ENCODE results near the gene ROBO1. TPM values are rescaled to one million over a fixed set of nuclear protein-coding genes. Genes with fewer than 3 reads are reported as not detected.

Gene ROBO1
- total and polyA plus RNA-seq, 2 experiments from 2014 or later: 29.3 to 171 TPM

DNA sequence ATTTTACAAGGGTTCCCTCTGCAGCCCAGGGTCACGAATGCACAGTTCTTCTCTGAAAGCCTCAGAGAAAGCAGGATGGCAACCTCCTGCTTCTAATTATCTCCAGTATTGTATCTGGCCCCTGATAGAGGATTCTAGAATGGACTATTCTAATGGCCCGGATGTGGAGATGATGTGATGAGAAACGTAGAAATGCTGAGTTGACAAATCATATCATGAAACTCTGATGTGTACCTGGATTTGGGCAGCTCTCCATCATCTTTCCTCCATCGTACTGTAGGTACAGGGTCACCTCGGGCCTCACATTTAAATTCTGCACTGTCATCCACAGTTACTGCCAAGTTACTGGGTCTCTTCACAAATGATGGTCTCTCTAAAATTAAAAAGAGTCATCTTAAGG is 1050.8 kb downstream of the ROBO1 start:
- Histone ChIP-seq H3K9me3 (ENCODE audit: low read depth) (no peaks in the 10 kb centered on the region), H3K27ac (no peak overlapping the region), H3K27me3 (no peaks in the 10 kb centered on the region), H3K4me3 (no peak overlapping the region), H3K4me1 (ENCODE audit: low read depth) (peaks cover 14% of the 10 kb centered on the region), H3K36me3 (no peaks in the 10 kb centered on the region)
- TF ChIP-seq, protein P1, sequence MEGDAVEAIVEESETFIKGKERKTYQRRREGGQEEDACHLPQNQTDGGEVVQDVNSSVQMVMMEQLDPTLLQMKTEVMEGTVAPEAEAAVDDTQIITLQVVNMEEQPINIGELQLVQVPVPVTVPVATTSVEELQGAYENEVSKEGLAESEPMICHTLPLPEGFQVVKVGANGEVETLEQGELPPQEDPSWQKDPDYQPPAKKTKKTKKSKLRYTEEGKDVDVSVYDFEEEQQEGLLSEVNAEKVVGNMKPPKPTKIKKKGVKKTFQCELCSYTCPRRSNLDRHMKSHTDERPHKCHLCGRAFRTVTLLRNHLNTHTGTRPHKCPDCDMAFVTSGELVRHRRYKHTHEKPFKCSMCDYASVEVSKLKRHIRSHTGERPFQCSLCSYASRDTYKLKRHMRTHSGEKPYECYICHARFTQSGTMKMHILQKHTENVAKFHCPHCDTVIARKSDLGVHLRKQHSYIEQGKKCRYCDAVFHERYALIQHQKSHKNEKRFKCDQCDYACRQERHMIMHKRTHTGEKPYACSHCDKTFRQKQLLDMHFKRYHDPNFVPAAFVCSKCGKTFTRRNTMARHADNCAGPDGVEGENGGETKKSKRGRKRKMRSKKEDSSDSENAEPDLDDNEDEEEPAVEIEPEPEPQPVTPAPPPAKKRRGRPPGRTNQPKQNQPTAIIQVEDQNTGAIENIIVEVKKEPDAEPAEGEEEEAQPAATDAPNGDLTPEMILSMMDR (IDR thresholded peaks at IDR 0.05; ENCODE audit: low read depth, low read length): no peak
- DNase-seq (ENCODE audit: low read depth in 1 of 2, low spot score in 1 of 2): no peak

DNA sequence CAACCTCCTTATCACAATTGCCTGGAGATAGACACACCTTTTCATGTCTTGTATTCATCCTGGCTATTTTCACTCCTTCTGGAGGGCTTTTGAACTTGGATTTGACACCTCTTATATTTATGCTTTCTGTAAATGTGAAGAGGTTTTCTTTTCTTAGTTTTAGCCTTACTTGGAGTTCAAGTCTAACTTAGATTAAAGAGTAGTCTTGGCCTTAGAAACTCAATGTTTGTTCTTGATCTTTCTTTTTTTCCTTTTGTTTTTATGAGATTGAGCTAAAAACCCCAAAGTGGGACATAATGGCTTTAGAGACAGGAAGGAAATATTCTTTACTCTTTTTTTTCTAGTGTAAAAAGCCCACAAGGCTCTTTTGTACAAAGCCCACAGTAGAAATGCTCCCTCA is 1054.9 kb downstream of the ROBO1 start:
- Histone ChIP-seq H3K27ac (no peak overlapping the region), H3K27me3 (no peaks in the 10 kb centered on the region), H3K4me3 (no peak overlapping the region), H3K9me3 (ENCODE audit: low read depth) (no peaks in the 10 kb centered on the region), H3K36me3 (no peaks in the 10 kb centered on the region), H3K4me1 (ENCODE audit: low read depth) (peaks cover 14% of the 10 kb centered on the region)
- no peak for DNase-seq (ENCODE audit: low read depth in 1 of 2, low spot score in 1 of 2)
- TF ChIP-seq, protein P1 (IDR thresholded peaks at IDR 0.05; ENCODE audit: low read depth, low read length): no peak

DNA sequence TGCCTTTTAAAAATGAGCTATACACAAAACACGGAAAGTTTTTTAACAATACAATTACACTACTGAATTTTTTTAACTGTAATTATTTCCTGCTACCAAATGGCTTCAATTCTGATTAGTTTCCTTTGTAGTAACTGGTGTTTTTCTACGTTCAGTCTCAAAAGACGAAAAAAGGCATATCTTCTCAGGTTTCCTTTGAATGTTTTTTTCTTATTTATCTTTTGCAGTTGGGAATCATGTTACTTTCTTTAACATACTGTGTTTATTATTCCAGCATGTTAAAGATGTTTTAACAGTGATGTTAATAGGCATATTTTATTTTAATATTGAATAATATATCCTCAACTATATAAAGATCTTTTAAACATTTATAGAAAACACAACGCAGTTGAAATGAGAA is 1055.5 kb downstream of the ROBO1 start:
- no peak overlapping the region for H3K27ac ChIP-seq
- no peaks in the 10 kb centered on the region for H3K36me3 ChIP-seq
- H3K27me3 ChIP-seq: no peaks in the 10 kb centered on the region

DNA sequence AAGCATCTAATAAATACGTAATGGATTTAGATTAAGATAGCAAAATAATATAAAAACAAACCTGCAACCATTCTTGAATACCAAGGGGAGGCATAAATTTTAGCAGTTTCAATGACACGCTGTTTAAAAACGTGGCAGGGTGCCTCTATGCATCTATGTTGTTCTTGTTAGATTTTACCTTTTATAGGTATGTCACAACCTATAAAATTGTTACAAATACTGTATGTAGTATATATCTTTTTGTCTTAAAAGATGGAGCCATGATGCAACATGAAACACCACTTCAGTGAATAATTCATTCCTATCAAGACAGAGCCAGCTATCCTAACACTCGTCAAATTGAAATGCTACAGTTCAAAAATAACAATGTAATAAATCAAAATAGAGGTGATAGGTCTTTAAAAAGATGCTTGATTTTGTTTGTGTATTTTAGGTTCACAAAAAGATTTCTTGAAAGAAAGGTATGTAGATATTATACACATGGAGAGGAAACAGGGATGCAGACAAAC is 1059.2 kb downstream of the ROBO1 start:
- TF ChIP-seq, protein P1 (IDR thresholded peaks at IDR 0.05; ENCODE audit: low read depth, low read length): no peak
- Histone ChIP-seq H3K36me3 (no peaks in the 10 kb centered on the region), H3K27me3 (no peaks in the 10 kb centered on the region), H3K9me3 (ENCODE audit: low read depth) (no peaks in the 10 kb centered on the region), H3K4me1 (ENCODE audit: low read depth) (peaks cover 11% of the 10 kb centered on the region), H3K4me3 (no peak overlapping the region), H3K27ac (no peak overlapping the region)
- no peak for DNase-seq (ENCODE audit: low read depth in 1 of 2, low spot score in 1 of 2)

More for the DNA sequence above, 1055.5 kb downstream of the ROBO1 start:
- H3K4me3 ChIP-seq: no peak overlapping the region
- TF ChIP-seq, protein P1 (IDR thresholded peaks at IDR 0.05; ENCODE audit: low read depth, low read length): no peak
- H3K9me3 ChIP-seq (ENCODE audit: low read depth): no peaks in the 10 kb centered on the region
- H3K4me1 ChIP-seq (ENCODE audit: low read depth): peaks cover 14% of the 10 kb centered on the region
- DNase-seq (ENCODE audit: low read depth in 1 of 2, low spot score in 1 of 2): no peak

DNA sequence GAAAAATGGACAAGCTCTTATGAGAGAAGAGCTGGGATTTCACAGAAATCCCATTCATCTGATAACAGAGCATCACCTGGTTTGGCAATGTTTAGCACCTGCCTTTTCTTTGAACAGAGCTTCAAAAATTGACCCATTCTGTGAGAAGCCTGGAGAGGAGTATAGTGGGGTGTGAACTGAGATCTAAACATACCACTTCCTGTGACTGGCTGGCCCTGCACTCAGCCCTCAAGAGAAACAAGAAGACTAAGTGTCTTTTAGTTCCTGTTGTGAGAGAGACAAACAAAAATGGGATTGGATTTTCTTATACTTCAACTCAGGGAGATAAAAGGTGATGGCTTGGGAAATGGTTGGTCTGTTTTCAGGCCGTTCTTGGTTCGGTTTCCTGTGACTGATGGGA is 1060.2 kb downstream of the ROBO1 start:
- H3K4me3 ChIP-seq: no peak overlapping the region
- H3K36me3 ChIP-seq: no peaks in the 10 kb centered on the region
- no peaks in the 10 kb centered on the region for H3K9me3 ChIP-seq (ENCODE audit: low read depth)
- no peak for DNase-seq (ENCODE audit: low read depth in 1 of 2, low spot score in 1 of 2)
- TF ChIP-seq, protein P1 (IDR thresholded peaks at IDR 0.05; ENCODE audit: low read depth, low read length): no peak
- H3K27me3 ChIP-seq: no peaks in the 10 kb centered on the region
- H3K27ac ChIP-seq: no peak overlapping the region
- H3K4me1 ChIP-seq (ENCODE audit: low read depth): peaks cover 1% of the 10 kb centered on the region

Measured in cardiac muscle cell (in vitro differentiated cells and primary cell).